ENCODE results near the gene ANGPTL1. TPM values are rescaled to one million over a fixed set of nuclear protein-coding genes. Genes with fewer than 3 reads are reported as not detected.

Gene ANGPTL1
- total and polyA plus RNA-seq, 2 experiments from 2014 or later: 0.58 TPM; not detected in 1

DNA sequence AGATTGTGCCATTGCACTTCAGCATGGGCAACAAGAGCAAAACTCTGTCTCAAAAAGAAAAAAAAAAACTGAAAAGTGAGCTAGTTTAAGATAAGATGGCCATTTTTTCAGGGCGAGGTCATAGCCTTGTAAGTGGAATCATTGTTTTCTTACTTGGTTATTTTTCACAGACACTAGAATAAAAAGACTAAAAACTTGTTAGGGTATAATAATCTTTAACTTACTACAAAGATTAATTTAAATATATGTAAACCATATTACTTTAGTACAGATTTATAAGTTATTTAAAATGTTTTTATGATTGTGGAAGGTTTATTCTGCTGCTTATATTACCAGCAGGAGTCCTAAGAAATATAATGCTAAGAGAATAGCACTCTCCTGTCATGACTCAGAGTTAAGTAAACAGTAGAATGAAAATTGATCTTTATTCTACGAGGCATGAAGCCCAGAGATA, 23.5 kb downstream of the ANGPTL1 start:
- no peak for ATAC-seq

More for the DNA sequence above, 23.5 kb downstream of the ANGPTL1 start:
- H3K27me3 Mint-ChIP-seq (ENCODE audit: insufficient read depth, low read depth, poor library complexity): no peaks in the 10 kb centered on the region
- no peak overlapping the region for H3K4me3 Mint-ChIP-seq
- H3K27ac Mint-ChIP-seq: no peak overlapping the region
- peaks cover 6% of the 10 kb centered on the region; the same call in 2 of the 3 replicates for H3K4me1 Mint-ChIP-seq
- no peaks in the 10 kb centered on the region for H3K9me3 Mint-ChIP-seq
- Histone ChIP-seq H3F3A (replicated peaks; ENCODE audit: low read depth) (no peaks in the 10 kb centered on the region), H3K4me3 (no peak overlapping the region), H3K4me1 (ENCODE audit: insufficient read depth) (no peaks in the 10 kb centered on the region), H4K20me1 (replicated peaks; ENCODE audit: insufficient read depth) (no peaks in the 10 kb centered on the region; the same call in 1 of the 2 replicates), H3K27me3 (ENCODE audit: insufficient read depth) (no peaks in the 10 kb centered on the region), H2AFZ (no peak overlapping the region), H3K79me2 (replicated peaks; ENCODE audit: insufficient read depth) (no peaks in the 10 kb centered on the region), H3K36me3 (ENCODE audit: insufficient read depth) (no peaks in the 10 kb centered on the region), H3K27ac (ENCODE audit: low read depth) (no peak overlapping the region), H3K9me2 (ENCODE audit: insufficient read depth) (no peaks in the 10 kb centered on the region), H3K4me2 (no peak overlapping the region)
- no peak for DNase-seq (ENCODE audit: low spot score)
- TF ChIP-seq EZH2 (IDR thresholded peaks at IDR 0.05; ENCODE audit: low read depth, unreplicated experiment) (no peak), CREB1 (CRISPR knock-in tag; IDR thresholded peaks at IDR 0.05; ENCODE audit: low read depth) (no peak), POLR2AphosphoS5 (IDR thresholded peaks at IDR 0.05; ENCODE audit: low read depth) (no peak), ZNF331 (CRISPR knock-in tag; IDR thresholded peaks at IDR 0.05; ENCODE audit: low read depth) (no peak), NANOG (IDR thresholded peaks at IDR 0.05; ENCODE audit: borderline replicate concordance) (no peak), EZH2phosphoT487 (IDR thresholded peaks at IDR 0.05; ENCODE audit: unreplicated experiment) (no peak), JUNB (IDR thresholded peaks at IDR 0.05; ENCODE audit: unreplicated experiment) (no peak), ZNF114 (CRISPR knock-in tag; IDR thresholded peaks at IDR 0.05) (no peak), STAT1 (IDR thresholded peaks at IDR 0.05; ENCODE audit: unreplicated experiment) (no peak), ZNF462 (CRISPR knock-in tag; IDR thresholded peaks at IDR 0.05) (no peak)
- TF ChIP-seq, protein P1, sequence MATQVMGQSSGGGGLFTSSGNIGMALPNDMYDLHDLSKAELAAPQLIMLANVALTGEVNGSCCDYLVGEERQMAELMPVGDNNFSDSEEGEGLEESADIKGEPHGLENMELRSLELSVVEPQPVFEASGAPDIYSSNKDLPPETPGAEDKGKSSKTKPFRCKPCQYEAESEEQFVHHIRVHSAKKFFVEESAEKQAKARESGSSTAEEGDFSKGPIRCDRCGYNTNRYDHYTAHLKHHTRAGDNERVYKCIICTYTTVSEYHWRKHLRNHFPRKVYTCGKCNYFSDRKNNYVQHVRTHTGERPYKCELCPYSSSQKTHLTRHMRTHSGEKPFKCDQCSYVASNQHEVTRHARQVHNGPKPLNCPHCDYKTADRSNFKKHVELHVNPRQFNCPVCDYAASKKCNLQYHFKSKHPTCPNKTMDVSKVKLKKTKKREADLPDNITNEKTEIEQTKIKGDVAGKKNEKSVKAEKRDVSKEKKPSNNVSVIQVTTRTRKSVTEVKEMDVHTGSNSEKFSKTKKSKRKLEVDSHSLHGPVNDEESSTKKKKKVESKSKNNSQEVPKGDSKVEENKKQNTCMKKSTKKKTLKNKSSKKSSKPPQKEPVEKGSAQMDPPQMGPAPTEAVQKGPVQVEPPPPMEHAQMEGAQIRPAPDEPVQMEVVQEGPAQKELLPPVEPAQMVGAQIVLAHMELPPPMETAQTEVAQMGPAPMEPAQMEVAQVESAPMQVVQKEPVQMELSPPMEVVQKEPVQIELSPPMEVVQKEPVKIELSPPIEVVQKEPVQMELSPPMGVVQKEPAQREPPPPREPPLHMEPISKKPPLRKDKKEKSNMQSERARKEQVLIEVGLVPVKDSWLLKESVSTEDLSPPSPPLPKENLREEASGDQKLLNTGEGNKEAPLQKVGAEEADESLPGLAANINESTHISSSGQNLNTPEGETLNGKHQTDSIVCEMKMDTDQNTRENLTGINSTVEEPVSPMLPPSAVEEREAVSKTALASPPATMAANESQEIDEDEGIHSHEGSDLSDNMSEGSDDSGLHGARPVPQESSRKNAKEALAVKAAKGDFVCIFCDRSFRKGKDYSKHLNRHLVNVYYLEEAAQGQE (IDR thresholded peaks at IDR 0.05; ENCODE audit: unreplicated experiment): no peak
- TF ChIP-seq, protein P2, sequence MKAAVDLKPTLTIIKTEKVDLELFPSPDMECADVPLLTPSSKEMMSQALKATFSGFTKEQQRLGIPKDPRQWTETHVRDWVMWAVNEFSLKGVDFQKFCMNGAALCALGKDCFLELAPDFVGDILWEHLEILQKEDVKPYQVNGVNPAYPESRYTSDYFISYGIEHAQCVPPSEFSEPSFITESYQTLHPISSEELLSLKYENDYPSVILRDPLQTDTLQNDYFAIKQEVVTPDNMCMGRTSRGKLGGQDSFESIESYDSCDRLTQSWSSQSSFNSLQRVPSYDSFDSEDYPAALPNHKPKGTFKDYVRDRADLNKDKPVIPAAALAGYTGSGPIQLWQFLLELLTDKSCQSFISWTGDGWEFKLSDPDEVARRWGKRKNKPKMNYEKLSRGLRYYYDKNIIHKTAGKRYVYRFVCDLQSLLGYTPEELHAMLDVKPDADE (IDR thresholded peaks at IDR 0.05): no peak
- TF ChIP-seq, protein P3, sequence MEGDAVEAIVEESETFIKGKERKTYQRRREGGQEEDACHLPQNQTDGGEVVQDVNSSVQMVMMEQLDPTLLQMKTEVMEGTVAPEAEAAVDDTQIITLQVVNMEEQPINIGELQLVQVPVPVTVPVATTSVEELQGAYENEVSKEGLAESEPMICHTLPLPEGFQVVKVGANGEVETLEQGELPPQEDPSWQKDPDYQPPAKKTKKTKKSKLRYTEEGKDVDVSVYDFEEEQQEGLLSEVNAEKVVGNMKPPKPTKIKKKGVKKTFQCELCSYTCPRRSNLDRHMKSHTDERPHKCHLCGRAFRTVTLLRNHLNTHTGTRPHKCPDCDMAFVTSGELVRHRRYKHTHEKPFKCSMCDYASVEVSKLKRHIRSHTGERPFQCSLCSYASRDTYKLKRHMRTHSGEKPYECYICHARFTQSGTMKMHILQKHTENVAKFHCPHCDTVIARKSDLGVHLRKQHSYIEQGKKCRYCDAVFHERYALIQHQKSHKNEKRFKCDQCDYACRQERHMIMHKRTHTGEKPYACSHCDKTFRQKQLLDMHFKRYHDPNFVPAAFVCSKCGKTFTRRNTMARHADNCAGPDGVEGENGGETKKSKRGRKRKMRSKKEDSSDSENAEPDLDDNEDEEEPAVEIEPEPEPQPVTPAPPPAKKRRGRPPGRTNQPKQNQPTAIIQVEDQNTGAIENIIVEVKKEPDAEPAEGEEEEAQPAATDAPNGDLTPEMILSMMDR (conservative IDR thresholded peaks at IDR 0.05; ENCODE audit: low read depth in 2 of 2): no peak
- H3K36me3 Mint-ChIP-seq (ENCODE audit: low read depth): no peaks in the 10 kb centered on the region

Measured in GM23338 (cell line).